H1 (cell line): ENCODE results near the gene TACC2. TPM values are rescaled to one million over a fixed set of nuclear protein-coding genes. Genes with fewer than 3 reads are reported as not detected.

Source experiments
- CBX8 ChIP-seq: fragments of 300-800, 300-1000 bp; sonication (generic); IDR thresholded peaks from 2 replicates; pipeline ENCODE4 v1.7.1; 2016; ENCODE audit warnings: low read depth, low read length, borderline replicate concordance
- ZNF274 ChIP-seq: IDR thresholded peaks from 2 replicates; pipeline ENCODE4 v1.7.0; 2012; ENCODE audit warnings: low read length, borderline replicate concordance; ENCODE audit errors: extremely low read depth
- polyA plus RNA-seq, 7 experiments: library from polyadenylated mRNA; depleted of rRNA in 3 of 7; stranded (reverse) in 5 of 7; unstranded in 2 of 7; fragments of >200 nt in 5 of 7; fragments of 200-250 nt in 2 of 7; gene quantifications; 1 replicate in 5 of 7; 2 replicates in 1 of 7; 4 replicates in 1 of 7; pipeline versions ENCODE4 v1.2.1 to v1.2.3, GENCODE V29; 2011 to 2013; ENCODE audit warnings: missing spikeins in 2 of 7, mixed read lengths in 2 of 7
- total RNA-seq: library from RNA; stranded (reverse); fragmentation: NEBNext Ultra II Directional; extraction: Animal tissue kit (Norgen Biotek cat#: 25700); gene quantifications from 2 replicates; pipeline ENCODE4 v1.2.1, GENCODE V29; 2021

TACC2 gene
- total and polyA plus RNA-seq, 2 of the 8 experiments (the other 6 are each of a cell fraction or from before 2014, with no cell fraction given): 21.2 to 46.6 TPM

- TF ChIP-seq CBX8: no peak
- TF ChIP-seq ZNF274: no peak
These were observed 27.5 kb upstream of the TACC2 start (continued) for GRCh38 chr10:121961456-121961855.
